HepG2 (cell line): ENCODE measurements around the gene AKR1C4. TPM values are rescaled to one million over a fixed set of nuclear protein-coding genes. Genes with fewer than 3 reads are reported as not detected.

Experiments used
- ARID5B ChIP-seq: IDR thresholded peaks from 2 replicates; pipeline ENCODE4 v1.4.0; 2020; ENCODE audit warnings: mild to moderate bottlenecking, missing genetic modification reagents
- HNF4G ChIP-seq, 2 experiments: sonication (generic) in 1 of 2; formaldehyde crosslinking in 1 of 2; IDR thresholded peaks; 2 replicates each; pipeline versions ENCODE4 v1.4.0 to v1.6.1; 2011 to 2020; ENCODE audit warnings: borderline replicate concordance in 2 of 2, low read depth in 2 of 2, mild to moderate bottlenecking in 2 of 2, low read length in 1 of 2, missing genetic modification reagents in 1 of 2, moderate library complexity in 1 of 2
- MLLT10 ChIP-seq: sonication (generic); formaldehyde crosslinking; IDR thresholded peaks from 2 replicates; pipeline ENCODE4 v1.4.0; 2020; ENCODE audit warnings: missing genetic modification reagents
- MYPOP ChIP-seq: sonication (generic); formaldehyde crosslinking; IDR thresholded peaks from 2 replicates; pipeline ENCODE4 v1.8.1; 2023; ENCODE audit warnings: mild to moderate bottlenecking, moderate library complexity, missing genetic modification reagents
- NR3C1 ChIP-seq: sonication (generic); formaldehyde crosslinking; IDR thresholded peaks from 2 replicates; pipeline ENCODE4 v1.4.0; 2020; ENCODE audit warnings: missing genetic modification reagents
- SP4 ChIP-seq: sonication (generic); formaldehyde crosslinking; IDR thresholded peaks from 2 replicates; pipeline ENCODE4 v1.8.1; 2023; ENCODE audit warnings: mild to moderate bottlenecking, missing genetic modification reagents
- ZFP41 ChIP-seq: sonication (generic); formaldehyde crosslinking; IDR thresholded peaks from 2 replicates; pipeline ENCODE4 v1.4.0; 2020; ENCODE audit warnings: mild to moderate bottlenecking, missing genetic modification reagents, borderline replicate concordance
- ZFP91 ChIP-seq: sonication (generic); formaldehyde crosslinking; IDR thresholded peaks from 2 replicates; pipeline ENCODE4 v1.9.0; 2022; ENCODE audit warnings: missing genetic modification reagents, mild to moderate bottlenecking, borderline replicate concordance
- ZNF20 ChIP-seq: sonication (generic); formaldehyde crosslinking; IDR thresholded peaks from 2 replicates; pipeline ENCODE4 v1.4.0; 2020; ENCODE audit warnings: mild to moderate bottlenecking, moderate library complexity, missing genetic modification reagents
- ZNF225 ChIP-seq: sonication (generic); formaldehyde crosslinking; IDR thresholded peaks from 2 replicates; pipeline ENCODE4 v1.4.0; 2020; ENCODE audit warnings: mild to moderate bottlenecking, missing genetic modification reagents
- ZNF30 ChIP-seq: sonication (generic); formaldehyde crosslinking; IDR thresholded peaks from 2 replicates; pipeline ENCODE4 v1.5.0; 2020; ENCODE audit warnings: mild to moderate bottlenecking, missing genetic modification reagents
- ZNF557 ChIP-seq: sonication (generic); formaldehyde crosslinking; IDR thresholded peaks from 2 replicates; pipeline ENCODE4 v1.4.0; 2020; ENCODE audit warnings: missing genetic modification reagents
- ZNF775 ChIP-seq: sonication (generic); formaldehyde crosslinking; IDR thresholded peaks from 2 replicates; pipeline ENCODE4 v1.4.0; 2020; ENCODE audit warnings: missing genetic modification reagents, mild to moderate bottlenecking, moderate library complexity, borderline replicate concordance
- ZNF816 ChIP-seq: sonication (generic); formaldehyde crosslinking; IDR thresholded peaks from 2 replicates; pipeline ENCODE4 v1.8.0; 2022; ENCODE audit warnings: missing genetic modification reagents, mild to moderate bottlenecking, borderline replicate concordance
- polyA plus RNA-seq, 8 experiments: library from polyadenylated mRNA; depleted of rRNA in 3 of 8; stranded (reverse) in 7 of 8; unstranded in 1 of 8; fragments of >200 nt; fragmentation: Illumina TruSeq in 4 of 8; extraction: Trizol in 4 of 8; gene quantifications; 2 replicates each; pipeline versions ENCODE4 v1.2.1 to v1.2.3, GENCODE V29; 2011 to 2016; ENCODE audit warnings: low read depth in 4 of 8, missing spikeins in 1 of 8, mixed read lengths in 1 of 8; ENCODE audit not compliant: insufficient read depth in 1 of 8
- total RNA-seq, 5 experiments: library from RNA; depleted of rRNA; stranded (reverse); fragments of >200 nt; fragmentation: Illumina TruSeq; extraction: Trizol; gene quantifications; 2 replicates each; pipeline ENCODE4 v1.2.3, GENCODE V29; 2016; ENCODE audit warnings: low read depth in 1 of 5

The AKR1C4 gene
- total and polyA plus RNA-seq, 2 of the 13 experiments (the other 11 are each of a cell fraction or from before 2014, with no cell fraction given): 0.18 to 1.3 TPM

- peak; percentile 16; the same call in 1 of the 2 replicates for TF ChIP-seq ZNF20 (CRISPR knock-in tag)
- TF ChIP-seq ARID5B (CRISPR knock-in tag): peak; percentile 98
- TF ChIP-seq ZNF30 (CRISPR knock-in tag): no peak
- TF ChIP-seq MLLT10 (CRISPR knock-in tag): no peak
- no peak for TF ChIP-seq SP4
- no peak for TF ChIP-seq MYPOP (CRISPR knock-in tag)
- no peak for TF ChIP-seq ZNF775 (CRISPR knock-in tag)
- TF ChIP-seq ZNF557: no peak
- TF ChIP-seq NR3C1 (CRISPR knock-in tag): no peak
- TF ChIP-seq ZNF816 (CRISPR knock-in tag): no peak
- peak; percentile 93 for TF ChIP-seq HNF4G (IDR thresholded peaks at IDR 0.05; ENCODE audit: borderline replicate concordance, low read depth, low read length)
- TF ChIP-seq HNF4G (CRISPR knock-in tag; IDR thresholded peaks at IDR 0.05; ENCODE audit: borderline replicate concordance, low read depth): peak; percentile 93
- TF ChIP-seq ZFP41 (CRISPR knock-in tag): no peak
- TF ChIP-seq ZFP91 (CRISPR knock-in tag): peak; percentile 51; the same call in 1 of the 2 replicates
- no peak; the same call in 1 of the 2 replicates for TF ChIP-seq ZNF225 (CRISPR knock-in tag)
Observed at GRCh38 chr10:5147255-5147980, 49.2 kb upstream of the AKR1C4 start (continued).
